Umbilical cord (tissue), 2 donors: Measurements from ENCODE around the gene NEK6. TPM values are rescaled to one million over a fixed set of nuclear protein-coding genes. Genes with fewer than 3 reads are reported as not detected.

ENCODE experiments used
- DNase-seq: peaks from one replicate; pipeline ENCODE4 v3.0.0-alpha.2; 2015; ENCODE audit warnings: low spot score
- total RNA-seq: library from RNA; depleted of rRNA; stranded (reverse); fragments of >200 nt; gene quantifications from one replicate; pipeline ENCODE4 v1.2.3, GENCODE V29; 2014; ENCODE audit warnings: low replicate concordance; ENCODE audit not compliant: insufficient read depth

The NEK6 gene
- total RNA-seq, 1 donor from 2014 or later = 32.0 TPM

DNA sequence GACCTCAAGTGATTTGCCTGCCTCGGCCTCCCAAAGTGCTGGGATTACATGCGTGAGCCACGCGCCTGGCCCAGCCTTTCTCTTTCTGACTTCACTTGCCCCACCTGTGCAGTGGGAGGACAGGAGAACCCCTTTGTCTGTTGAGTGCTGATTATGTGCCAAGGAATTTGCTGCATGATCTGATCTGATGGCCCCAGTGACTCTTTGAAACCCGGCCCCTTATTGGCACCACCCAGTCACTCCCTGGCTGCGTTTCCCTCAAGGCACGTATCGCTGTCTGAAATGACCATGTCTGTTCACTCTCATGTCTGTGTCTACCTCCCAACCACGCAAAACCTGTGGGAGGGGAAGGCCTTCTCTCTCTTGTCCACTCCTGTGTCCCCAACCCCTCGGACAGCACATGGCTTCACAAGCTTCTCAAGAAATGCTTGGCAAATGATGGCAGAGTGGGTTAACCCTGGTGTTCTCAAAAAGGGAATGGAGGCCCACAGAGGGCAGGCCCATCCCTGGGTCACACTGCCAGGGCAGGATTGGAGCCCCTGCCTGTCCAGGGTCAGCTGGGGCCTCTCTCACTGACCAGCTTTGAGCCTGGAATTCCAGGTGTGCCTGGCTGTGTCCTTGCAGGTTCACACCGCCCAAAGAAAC, 21.9 kb downstream of the NEK6 start:
- DNase-seq = no peak

DNA sequence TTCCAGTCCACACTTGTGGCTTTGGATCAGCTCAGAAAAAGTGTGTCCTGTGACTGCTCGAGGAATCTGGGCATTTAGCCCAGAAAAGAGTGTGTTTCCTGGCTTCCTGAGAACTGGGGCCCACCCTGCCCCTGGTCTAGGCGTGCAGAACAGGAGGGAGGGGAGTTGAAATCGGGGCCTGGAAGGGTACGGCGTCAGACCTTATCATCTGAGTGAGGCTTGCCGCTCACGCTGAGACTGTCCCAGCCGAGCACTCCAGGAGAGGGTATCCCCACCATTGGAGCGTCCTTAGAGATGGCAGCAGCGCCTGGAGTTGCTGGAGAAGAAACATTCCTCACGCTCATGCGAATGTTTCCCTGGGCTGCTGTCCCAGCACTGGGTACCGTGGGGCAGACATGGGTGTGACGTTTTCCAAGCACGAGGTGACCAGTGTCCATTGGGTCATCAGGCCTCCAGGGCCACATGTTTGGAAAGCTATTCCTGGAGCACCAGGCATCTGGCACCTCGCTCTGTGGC, 22.5 kb downstream of the NEK6 start:
- peak; percentile 96 for DNase-seq

DNA sequence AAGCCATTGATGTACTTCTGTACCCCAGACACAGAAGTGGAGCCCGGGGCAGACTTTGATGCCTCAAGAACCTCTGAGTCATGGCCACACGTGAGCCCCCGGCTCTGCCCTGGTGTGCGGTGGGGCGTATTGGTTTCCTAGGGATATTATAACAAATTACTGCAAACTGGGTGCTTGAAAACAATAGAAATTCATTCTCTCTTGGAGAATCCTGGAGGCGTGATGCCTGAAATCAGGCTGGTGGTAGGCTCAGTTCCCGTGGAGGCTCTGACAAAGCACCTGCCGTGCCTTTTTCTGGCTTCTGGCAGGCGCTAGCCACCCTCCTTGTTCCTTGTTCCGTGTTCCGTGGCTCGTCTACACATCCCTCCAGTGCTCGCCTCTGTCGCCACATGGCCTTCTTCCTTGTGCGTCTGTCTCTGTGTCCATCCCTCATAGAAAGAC, 24.2 kb downstream of the NEK6 start:
- DNase-seq = no peak

DNA sequence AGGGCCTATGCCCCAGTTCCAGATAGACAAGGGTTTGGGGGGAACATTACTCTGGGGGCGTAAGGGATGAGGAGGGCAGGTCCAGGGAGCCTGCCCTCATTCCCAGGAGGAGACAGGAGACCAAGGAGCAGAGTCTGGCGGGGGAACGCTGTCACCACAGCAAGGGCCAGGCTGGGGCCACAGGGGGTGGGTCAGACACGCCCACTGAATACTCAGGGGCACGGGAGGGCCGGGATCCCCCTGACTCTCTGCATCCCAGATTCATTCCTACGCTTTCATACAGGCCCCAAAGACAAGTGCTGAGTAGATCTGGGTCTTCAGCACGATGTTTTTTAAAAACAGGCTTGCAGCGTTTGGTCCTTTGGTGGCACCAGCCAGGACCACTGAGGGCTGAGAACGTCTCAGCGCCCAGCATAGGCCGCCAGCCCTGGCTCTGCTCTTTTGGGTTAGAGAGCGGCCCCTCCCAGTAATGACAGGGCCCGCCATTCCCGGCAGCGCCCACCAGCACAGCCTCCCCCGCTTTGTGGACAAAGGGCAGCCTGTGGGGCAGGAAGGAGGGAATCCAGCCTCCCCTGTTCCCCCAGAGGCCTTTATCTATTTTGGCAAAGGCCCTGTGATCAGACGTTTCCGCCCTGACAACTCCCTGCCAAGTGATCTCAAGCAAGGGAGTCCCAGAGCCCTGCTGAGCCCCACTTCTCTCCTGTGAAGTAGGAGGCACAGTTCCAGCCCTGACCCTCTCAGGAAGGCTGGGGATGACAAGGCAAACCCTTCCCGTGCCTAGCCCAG, 24.9 kb downstream of the NEK6 start:
- DNase-seq = peak; percentile 87

DNA sequence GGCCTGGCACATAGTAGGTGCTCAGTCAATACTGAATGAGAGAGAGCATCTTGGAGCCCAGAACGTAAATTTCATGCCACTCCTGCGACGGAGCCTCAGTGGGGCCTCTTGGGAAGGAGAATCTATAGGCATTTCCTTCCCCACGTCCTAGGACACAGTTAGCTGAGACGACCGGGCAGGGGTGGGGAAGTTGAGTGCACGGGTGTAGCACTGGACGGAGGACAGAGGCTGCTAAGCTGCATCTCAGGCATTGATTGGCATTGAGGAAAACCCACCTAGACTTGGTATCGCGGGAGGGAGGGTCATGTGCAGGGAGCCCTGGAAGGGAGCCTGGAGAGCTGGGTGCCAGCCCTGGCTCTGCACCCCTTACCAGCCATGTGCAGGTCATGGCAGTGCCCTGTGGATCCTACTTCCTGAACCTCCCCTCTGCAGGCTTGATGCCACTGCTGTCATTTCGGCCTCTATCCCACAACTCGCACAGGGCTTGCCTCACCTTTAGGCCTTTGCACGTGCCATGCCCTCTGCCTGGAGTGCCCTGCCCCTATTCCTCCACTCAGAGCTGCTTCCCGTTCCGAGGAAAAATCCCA, 25.6 kb downstream of the NEK6 start:
- DNase-seq = no peak

DNA sequence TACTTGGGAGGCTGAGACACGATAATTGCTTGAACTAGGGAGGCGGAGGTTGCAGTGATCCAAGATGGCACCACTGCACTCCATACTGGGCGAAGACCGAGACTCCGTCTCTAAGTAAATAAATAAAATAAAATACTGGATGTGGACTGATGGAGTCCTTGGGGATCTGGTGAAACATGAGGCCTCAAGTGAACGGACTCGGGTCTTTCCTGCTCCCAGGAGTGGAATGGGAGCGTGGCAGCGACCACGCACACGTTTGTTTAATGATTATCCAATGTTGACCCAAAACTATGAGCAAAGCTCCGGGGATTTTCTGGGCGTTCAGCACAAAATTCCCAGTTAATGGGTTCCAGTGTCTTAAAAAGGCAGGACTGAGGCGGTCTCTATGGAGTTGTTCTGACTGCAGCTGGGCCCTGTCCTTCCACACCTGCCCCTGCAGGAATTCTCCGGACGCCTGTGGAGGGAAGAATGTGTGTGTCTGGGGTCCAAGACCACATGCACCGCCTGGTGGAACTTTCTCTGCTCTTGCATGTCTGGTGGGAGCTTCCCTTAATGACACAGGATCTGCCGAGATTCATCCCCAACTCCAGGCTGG, 26.6 kb downstream of the NEK6 start:
- DNase-seq = no peak

DNA sequence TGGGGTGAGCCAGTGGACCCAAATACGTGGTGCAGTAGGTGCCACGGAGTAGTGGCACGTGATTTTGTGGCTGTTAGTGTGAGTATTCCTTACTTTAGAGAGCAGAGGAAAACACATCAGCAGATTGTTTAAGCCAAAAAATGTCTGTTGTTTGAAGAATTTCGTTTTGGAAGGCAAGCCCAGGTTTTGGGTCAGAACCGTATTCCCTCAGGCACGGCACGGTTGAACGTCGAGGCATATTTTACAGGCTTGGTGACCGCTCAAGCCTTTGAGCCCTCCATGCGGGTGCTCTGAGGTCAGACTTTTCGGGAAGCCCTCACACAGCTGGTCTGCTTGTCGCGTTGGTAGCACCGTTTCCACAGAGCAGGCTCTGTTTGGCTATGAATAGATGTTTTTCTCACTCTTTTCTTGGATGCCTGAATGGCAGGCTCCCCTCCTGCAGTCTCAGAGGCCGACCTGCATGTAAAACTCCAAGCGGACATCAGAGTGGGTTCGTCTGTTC, 27.2 kb downstream of the NEK6 start:
- no peak for DNase-seq

DNA sequence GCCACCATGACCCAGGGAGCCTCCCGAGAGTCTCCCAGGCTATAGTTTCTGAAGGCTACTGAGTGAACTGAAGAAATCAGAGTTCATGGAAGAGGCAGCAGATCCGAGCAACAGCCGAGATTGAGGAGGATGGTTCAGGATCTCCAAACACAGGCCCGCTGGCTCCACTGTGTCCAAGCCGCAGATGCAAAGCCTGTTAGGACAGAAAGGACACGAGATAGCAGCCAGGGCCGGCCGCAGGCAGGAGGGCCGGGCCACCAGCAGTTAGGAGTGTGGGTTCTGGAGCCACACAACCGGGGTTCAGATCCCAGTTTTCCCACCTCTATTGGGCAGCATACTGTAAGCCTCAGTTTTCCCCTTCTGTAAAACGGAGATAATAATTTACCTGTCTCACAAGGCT, 27.7 kb downstream of the NEK6 start:
- DNase-seq = no peak

DNA sequence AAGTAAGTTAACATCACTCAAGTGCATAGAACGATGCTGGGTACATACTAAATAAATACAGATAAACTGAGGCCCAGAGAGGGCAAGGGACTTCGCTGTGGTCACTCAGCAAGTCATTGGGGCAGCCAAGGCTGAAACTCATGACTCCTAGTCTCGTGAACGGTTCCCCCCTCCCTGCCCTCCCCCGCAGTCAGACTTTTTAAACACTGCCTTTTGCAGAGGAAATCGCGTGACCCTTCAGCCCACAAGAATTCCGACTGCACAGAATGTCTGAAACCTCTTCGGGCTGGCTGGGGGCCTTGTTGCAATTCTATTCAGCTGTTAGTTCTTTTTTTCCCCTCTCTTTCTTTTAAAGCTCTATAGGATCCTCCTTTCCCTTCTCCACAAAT, 28.1 kb downstream of the NEK6 start:
- DNase-seq = peak; percentile 71

DNA sequence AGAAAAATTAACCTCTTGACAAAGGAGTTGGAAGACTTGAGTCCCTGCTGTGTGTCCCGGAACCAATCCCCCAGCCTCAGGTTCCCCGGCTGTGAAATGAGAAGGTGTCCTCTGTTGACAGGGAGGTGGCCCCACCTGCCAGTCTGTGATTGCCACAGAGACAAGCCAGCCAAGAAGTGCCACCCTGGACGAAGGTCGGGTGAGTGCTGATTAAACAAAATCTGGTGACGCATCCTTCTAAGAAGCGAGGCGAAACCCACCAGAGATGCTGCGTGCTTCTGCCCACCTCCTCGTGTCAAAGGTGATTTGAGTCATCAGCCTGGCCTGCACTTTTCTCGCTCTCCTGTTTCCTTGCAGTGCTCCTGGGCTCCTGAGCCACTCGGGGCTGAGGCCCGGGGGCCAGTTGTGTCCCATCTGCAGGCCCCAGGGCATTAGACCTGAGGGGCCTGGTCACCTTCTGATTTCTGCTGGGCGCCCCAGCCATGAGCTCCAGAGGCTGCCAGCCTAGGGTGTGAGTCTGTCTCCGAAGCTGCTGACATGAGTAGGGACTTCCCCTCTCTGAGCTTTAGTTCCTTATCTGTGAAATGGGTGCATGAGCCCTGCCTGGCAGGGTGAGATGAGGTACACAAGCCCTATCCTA, 28.7 kb downstream of the NEK6 start:
- no peak for DNase-seq

DNA sequence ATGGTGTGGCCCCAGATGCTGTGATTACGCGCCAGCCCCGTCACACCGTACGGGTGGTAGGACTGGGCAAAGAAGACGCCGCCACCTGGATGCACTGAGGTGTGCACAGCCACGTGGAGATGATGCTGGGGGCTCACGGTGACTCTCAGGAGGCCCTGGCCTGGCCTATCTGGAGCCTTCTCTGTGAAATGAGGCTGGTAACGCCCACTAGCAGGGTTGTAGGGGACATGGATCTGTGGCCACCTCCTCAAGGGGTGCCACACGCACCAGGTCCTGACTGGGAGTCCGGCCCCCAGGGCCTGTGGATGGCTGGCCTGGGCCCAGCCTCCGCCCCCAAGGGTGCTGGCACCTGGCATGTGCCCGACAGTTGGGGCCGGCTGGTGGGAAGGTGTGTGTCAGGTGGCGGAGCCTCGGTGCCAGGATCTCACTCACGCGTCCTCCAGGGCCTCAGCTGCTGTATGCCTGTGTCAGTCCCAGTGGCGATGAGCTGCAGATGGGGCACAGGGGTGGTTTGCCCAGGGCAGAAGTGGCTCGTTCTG, 32.4 kb downstream of the NEK6 start:
- DNase-seq = no peak

DNA sequence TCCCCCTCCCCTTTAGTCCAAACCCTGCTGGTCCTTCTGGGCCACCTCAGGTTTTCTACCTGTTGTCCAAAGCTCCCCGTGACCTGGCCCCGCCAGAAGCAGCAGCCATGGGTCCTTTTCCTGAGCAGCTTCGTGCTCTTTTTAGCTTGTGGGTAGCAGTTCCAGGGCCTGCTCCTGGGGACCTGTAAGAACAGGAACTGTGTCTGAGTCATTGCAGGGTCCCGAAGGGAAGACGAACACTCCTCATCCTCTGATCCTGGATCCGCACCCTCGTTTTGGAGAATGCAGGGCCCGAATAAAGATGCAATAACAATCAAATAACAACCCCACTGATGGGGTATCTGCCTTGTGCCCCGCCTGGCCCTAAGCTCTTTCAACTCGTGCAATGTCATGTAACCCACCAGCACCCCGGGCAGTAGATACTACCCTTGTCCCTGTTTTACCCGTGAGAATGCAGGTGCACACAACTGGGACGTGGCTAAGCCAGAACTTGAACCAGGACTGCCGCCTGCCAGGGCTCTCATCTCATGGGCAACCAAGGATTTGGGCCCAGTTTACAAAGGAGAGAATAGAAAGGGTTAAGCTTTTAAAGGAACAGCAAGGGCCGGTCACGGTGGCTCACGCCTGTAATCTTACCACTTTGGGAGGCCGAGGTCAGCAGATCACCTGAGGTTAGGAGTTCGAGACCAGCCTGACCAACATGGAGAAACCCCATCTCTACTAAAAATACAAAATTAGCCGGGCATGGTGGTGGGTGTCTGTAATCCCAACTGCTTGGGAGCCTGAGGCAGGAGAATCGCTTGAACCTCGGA, 33.2 kb downstream of the NEK6 start:
- no peak for DNase-seq

DNA sequence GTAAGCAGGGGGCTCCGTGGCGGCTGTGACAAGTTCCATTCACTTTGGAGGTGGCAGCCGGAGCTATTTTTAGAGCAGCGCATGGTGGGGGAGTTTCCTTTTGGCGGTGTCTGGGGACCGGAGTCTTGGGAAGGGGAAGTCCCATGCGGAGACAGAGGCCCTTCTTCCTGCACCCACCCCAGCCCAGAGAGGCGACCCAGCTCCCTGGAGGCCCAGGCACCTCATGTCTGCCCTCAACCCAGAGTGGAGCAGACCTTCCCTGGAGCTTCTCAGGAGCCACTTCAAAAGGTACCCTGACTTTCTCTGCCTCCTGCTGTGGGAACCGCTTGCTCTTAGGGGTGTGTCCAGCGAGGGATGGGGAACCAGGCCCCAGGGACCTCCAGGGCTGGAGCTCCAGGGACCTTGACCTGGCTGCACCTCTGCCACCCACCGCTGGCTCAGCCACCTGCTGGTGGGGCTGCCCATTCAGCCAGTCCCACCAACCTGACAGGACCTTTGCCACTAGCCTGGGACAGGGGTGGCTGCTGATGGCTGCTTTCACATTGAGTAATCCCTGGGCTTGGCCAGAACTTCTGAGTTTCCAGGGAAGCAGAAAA, 34.1 kb downstream of the NEK6 start:
- DNase-seq = no peak

DNA sequence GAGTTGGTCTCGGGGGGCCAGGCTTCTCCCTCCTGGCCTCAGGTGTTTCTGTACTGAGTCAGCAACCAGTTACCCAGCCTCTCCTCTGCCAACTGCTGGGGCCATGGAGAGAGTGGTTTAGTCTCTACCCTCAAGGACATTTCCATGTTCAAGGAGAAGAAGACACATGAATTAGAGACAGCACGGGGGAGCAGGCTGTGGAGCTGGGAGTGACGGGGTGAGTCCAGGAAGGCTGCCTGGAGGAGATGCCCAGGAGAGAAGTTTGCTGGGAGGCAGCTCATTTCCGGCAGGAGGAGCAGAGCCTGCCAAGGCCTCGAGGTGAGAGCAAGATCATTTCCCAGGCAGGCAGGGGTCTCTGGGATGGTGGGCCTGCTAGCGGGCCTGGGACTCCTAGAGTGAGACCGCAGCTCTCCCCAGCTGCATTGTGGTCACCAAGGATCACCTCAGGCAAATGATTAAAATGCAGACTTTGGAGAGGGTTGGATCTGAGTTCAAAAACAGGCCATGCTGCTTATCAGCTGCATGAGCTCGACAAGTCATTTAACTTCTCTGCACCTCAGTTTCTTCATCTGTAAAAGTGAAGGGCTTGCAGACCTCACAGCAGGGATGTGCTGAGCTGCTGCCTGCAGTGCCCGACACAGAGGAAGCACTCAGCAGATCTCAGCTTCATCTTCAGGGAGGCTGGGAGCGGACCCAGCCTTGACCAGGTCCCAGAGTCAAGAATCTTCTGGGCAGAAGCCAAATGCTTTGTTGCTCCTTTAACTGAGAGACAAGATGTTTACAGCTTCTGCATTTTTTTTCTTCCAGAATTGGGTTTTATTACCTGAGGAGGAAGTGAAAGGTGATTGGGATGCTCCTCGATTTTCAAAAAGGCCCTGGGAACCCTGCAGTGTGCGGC, 35.2 kb downstream of the NEK6 start:
- DNase-seq = no peak

DNA sequence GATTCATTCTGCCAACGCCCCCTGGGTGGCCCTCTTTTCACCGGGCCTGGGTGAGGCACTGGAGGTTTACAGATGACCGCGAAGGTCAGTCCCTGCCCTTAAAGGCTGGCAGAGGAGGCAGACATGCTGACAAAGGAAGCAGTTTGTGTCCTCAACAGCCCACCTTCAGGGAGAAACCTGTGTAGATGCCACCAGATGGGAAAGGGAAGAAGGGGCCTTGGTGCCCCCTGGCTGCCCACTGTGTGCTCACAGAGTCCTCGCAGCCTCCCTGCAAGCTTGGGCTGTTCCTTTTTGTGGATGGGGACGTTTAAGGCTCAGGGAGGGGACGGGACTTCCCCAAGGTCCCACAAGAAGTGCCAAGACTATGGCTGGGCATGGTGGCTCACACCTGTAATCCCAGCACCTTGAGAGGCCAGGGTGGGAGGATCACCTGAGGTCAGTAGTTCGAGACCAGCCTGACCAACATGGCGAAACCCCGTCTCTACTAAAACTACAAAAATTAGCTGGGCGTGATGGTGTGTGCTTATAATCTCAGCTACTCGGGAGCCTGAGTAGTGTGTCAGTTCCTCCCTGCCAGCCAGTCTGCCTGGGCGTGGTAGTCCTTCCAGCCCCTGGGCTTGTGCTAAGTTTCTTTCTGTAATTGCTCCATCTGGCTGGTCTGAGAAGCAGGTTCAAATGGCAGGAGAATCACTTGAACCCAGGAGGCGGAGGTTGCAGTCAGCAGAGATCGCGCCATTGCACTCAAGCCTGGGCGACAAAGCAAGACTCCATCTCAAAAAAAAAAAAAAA, 36.2 kb downstream of the NEK6 start:
- DNase-seq = no peak

DNA sequence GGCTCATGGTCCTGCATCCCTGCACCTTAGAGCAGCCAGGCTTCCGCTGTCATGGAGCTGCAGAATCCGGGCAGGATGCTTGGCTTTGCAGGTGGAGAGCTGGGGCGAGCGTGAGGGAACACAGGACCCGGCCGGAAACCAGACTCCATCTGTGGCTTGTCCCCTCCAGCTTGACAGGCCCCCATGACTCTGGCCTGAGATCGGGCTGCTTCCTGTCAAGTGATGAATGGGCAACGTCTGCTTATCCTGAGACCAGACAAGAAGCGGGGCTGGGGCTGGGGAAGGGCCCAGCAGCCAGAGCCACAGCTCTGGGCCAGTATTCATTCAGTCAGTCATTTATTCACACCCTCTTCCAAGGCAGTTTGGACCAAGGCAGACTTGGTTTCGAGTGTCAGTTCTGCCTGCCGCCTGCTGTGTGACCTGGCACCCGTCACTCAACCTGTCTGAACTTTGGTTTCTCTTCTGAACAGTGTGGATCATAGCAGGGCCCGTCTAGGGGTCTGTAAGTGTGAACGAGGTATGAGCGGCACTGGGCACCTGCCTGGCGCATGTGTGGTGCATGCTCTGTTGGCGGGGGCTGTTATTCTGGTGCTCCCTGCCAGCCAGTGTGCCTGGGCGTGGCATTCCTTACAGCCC, 37.5 kb downstream of the NEK6 start:
- DNase-seq = no peak

DNA sequence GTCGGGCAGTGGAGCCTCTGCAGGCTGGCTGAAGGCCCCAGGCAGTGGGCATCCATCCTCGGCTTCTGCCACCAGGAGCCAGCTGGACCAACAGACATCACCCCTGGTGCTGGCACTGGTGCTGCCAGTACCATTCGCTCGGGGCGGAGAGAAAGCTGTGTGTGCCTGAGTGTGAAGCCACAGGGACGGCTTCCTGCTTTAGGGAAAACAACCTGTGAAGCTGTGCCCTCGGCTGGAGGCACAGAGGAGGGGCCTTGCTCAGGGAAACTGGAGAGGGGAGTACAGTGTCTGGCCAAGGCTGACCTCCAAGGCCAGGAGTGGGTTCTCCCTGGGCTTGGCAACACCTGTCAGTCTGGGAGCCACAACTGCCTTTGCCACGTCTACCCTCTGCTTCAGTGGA, 38.3 kb downstream of the NEK6 start:
- no peak for DNase-seq
